Transverse colon (tissue), 4 donors: Measurements from ENCODE around the gene KCTD1. TPM values are rescaled to one million over a fixed set of nuclear protein-coding genes. Genes with fewer than 3 reads are reported as not detected.

Source experiments
- DNase-seq: peaks from one replicate; pipeline ENCODE4 v3.0.0-alpha.2; 2019
- H3K27ac ChIP-seq, 4 donors: fragments of 200-600 bp; sonication (generic); 2 replicates each; pipeline ENCODE4 v1.5.1; 2016 to 2018; ENCODE audit warnings: inconsistent platforms in 4 of 4
- H3K27me3 ChIP-seq: fragments of 200-600 bp; sonication (generic); 2 replicates; pipeline ENCODE4 v1.5.1; 2017; ENCODE audit warnings: inconsistent platforms
- H3K36me3 ChIP-seq, 4 donors: fragments of 200-600 bp; sonication (generic); 2 replicates each; pipeline ENCODE4 v1.5.1; 2017 to 2019; ENCODE audit warnings: inconsistent platforms in 4 of 4
- H3K4me1 ChIP-seq, 4 donors: fragments of 200-600 bp; sonication (generic); 2 replicates each; pipeline ENCODE4 v1.5.1; 2017 to 2020; ENCODE audit warnings: inconsistent platforms in 4 of 4
- H3K4me3 ChIP-seq, 4 donors: fragments of 200-600 bp; sonication (generic); 1 replicate in 1 of 4; 2 replicates in 3 of 4; pipeline versions ENCODE4 v1.5.1 to v1.6.1; 2017 to 2019; ENCODE audit warnings: inconsistent platforms in 4 of 4
- H3K9me3 ChIP-seq, 2 donors: fragments of 200-600 bp; sonication (generic); 2 replicates each; pipeline ENCODE4 v1.5.1; 2017 to 2019; ENCODE audit warnings: inconsistent platforms in 2 of 2
- CTCF ChIP-seq, 5 experiments: fragments of 200-600 bp in 3 of 5; fragments of 450-650 bp in 2 of 5; sonication (generic) in 3 of 5; IDR thresholded peaks; 1 replicate in 2 of 5; 2 replicates in 3 of 5; pipeline ENCODE4 v1.5.1; 2016 to 2017; ENCODE audit warnings: antibody characterized with exemption in 5 of 5, inconsistent platforms in 3 of 5, mild to moderate bottlenecking in 2 of 5, moderate library complexity in 1 of 5
- EP300 ChIP-seq: sonication (generic); formaldehyde crosslinking; IDR thresholded peaks from one replicate; pipeline ENCODE4 v1.6.1; 2017; ENCODE audit warnings: antibody characterized with exemption, low read depth
- POLR2A ChIP-seq: fragments of 450-650 bp; IDR thresholded peaks from one replicate; pipeline ENCODE4 v1.6.1; 2016; ENCODE audit warnings: antibody characterized with exemption, mild to moderate bottlenecking, moderate library complexity
- POLR2AphosphoS5 ChIP-seq, 3 donors: sonication (generic); formaldehyde crosslinking; IDR thresholded peaks; one replicate each; pipeline ENCODE4 v1.6.1; 2016; ENCODE audit warnings: antibody characterized with exemption in 3 of 3
- WGBS, 2 donors: methylation state at CpG; one replicate each; pipeline ENCODE4 v1.1.5; 2018; ENCODE audit warnings: low coverage in 1 of 2; 5-methylcytosine and 5-hydroxymethylcytosine counted together
- in situ Hi-C, 4 donors: fragments of 200-750 bp; cut with MboI; loops; one replicate each; pipeline versions ENCODE4 v1.15.0 to v1.15.1; 2017; ENCODE audit warnings: low sequenced_read_pairs in 3 of 4, low pct_ligation_motif_present in 1 of 4, low pct_unique_long_range_greater_than_20kb in 1 of 4
- intact Hi-C: fragments of 100-400 bp; cut with DNase I; formaldehyde crosslinking; loops from one replicate; pipeline ENCODE4 v1.15.1; 2023; ENCODE audit warnings: low total_unique reads
- total RNA-seq, 4 donors: library from RNA; depleted of rRNA; stranded (reverse); fragments of >200 nt; gene quantifications; one replicate each; pipeline ENCODE4 v1.1.0, GENCODE V29; 2016

KCTD1 gene
- total RNA-seq, 4 donors from 2014 or later: 9.0 to 42.3 (median 13.5) TPM

GRCh38 chr18:26474542-26474941 lies 73.8 kb downstream of the KCTD1 start:
- Histone ChIP-seq H3K4me1 (peaks cover 0 to 2% (median under 1%) of the 10 kb centered on the region in 4 donors), H3K36me3 (no peaks in the 10 kb centered on the region), H3K4me3 (no peak overlapping the region), H3K27ac (no peak overlapping the region), H3K9me3 (no peaks in the 10 kb centered on the region), H3K27me3 (no peaks in the 10 kb centered on the region)
- DNase-seq: no peak
- in situ Hi-C loops: no loop called here
- intact Hi-C loops: no loop called here
- TF ChIP-seq POLR2A (no peak), CTCF (IDR thresholded peaks at IDR 0.05) (no peak), EP300 (no peak), POLR2AphosphoS5 (IDR thresholded peaks at IDR 0.05) (no peak)
- WGBS, 2 donors: 71 to 73% methylated on average over 1 of the region's 1 CpG

GRCh38 chr18:26473672-26474071 lies 74.7 kb downstream of the KCTD1 start:
- no peak for TF ChIP-seq POLR2AphosphoS5 (IDR thresholded peaks at IDR 0.05)
- no peak for TF ChIP-seq CTCF (IDR thresholded peaks at IDR 0.05)
- no peak for TF ChIP-seq POLR2A
- no peak for TF ChIP-seq EP300
- Histone ChIP-seq H3K36me3 (no peaks in the 10 kb centered on the region), H3K4me3 (no peak overlapping the region), H3K9me3 (no peaks in the 10 kb centered on the region), H3K27ac (no peak overlapping the region), H3K4me1 (no peaks in the 10 kb centered on the region), H3K27me3 (no peaks in the 10 kb centered on the region)
- in situ Hi-C loops: no loop called here
- intact Hi-C loops: no loop called here
- DNase-seq: no peak
- 99% methylated on average over 4 of the region's 4 CpGs; no CpG with 5 or more reads in 1 of the 2 donors for WGBS, 2 donors

GRCh38 chr18:26471826-26472225 lies 76.5 kb downstream of the KCTD1 start:
- Histone ChIP-seq H3K27me3 (no peaks in the 10 kb centered on the region), H3K36me3 (no peaks in the 10 kb centered on the region), H3K27ac (no peak overlapping the region), H3K4me3 (no peak overlapping the region), H3K9me3 (no peaks in the 10 kb centered on the region), H3K4me1 (no peaks in the 10 kb centered on the region)
- in situ Hi-C loops (no loop called here), intact Hi-C loops (no loop called here)
- no peak for TF ChIP-seq POLR2AphosphoS5 (IDR thresholded peaks at IDR 0.05)
- no peak for TF ChIP-seq EP300
- no peak for TF ChIP-seq POLR2A
- no peak for TF ChIP-seq CTCF (IDR thresholded peaks at IDR 0.05)
- DNase-seq: no peak
- 90 to 93% methylated on average over 3 to 9 of the region's 9 CpGs for WGBS, 2 donors

- Histone ChIP-seq H3K36me3 (no peaks in the 10 kb centered on the region), H3K9me3 (no peaks in the 10 kb centered on the region), H3K27me3 (no peaks in the 10 kb centered on the region), H3K4me1 (no peaks in the 10 kb centered on the region), H3K4me3 (no peak overlapping the region), H3K27ac (no peak overlapping the region)
- in situ Hi-C loops: no loop called here
- no peak for DNase-seq
- intact Hi-C loops: no loop called here
- TF ChIP-seq POLR2A: no peak
- no peak for TF ChIP-seq POLR2AphosphoS5 (IDR thresholded peaks at IDR 0.05)
- TF ChIP-seq EP300: no peak
- no peak for TF ChIP-seq CTCF (IDR thresholded peaks at IDR 0.05)
- 81 to 82% methylated on average over 7 to 9 of the region's 9 CpGs for WGBS, 2 donors
These were observed 77.3 kb downstream of the KCTD1 start for GRCh38 chr18:26471027-26471426.
